ENCODE results near the gene STK32B.

GRCh38 chr4:5110901-5111300 lies 59.6 kb downstream of the STK32B start:
- TF ChIP-seq CTCF (conservative IDR thresholded peaks at IDR 0.05; ENCODE audit: low read depth in 2 of 2), result no peak
- TF ChIP-seq REST (IDR thresholded peaks at IDR 0.05; ENCODE audit: unreplicated experiment), result no peak
- TF ChIP-seq POLR2AphosphoS5 (IDR thresholded peaks at IDR 0.05; ENCODE audit: low read depth), result no peak
- TF ChIP-seq ZNF462 (CRISPR knock-in tag; IDR thresholded peaks at IDR 0.05), result no peak
- no peak for TF ChIP-seq EZH2 (IDR thresholded peaks at IDR 0.05; ENCODE audit: low read depth, unreplicated experiment)
